H9 (cell line): ENCODE results near the gene OR56B4. TPM values are rescaled to one million over a fixed set of nuclear protein-coding genes. Genes with fewer than 3 reads are reported as not detected.

Experiments
- DNase-seq: peaks from one replicate; pipeline ENCODE4 v3.0.0-alpha.2; 2017
- H2AFZ ChIP-seq: one replicate; pipeline ENCODE4 v1.6.1; 2013; ENCODE audit warnings: mild to moderate bottlenecking, low read length, control low read depth, moderate library complexity
- H2AK5ac ChIP-seq: 2 replicates; pipeline ENCODE4 v1.6.1; 2013; ENCODE audit warnings: low read length, control low read depth, mixed read lengths; ENCODE audit not compliant: insufficient read length
- H2BK120ac ChIP-seq: one replicate; pipeline ENCODE4 v1.6.1; 2013; ENCODE audit warnings: low read depth, mild to moderate bottlenecking, low read length, control low read depth, inconsistent platforms; ENCODE audit not compliant: poor library complexity, severe bottlenecking
- H2BK12ac ChIP-seq: 2 replicates; pipeline ENCODE4 v1.6.1; 2013; ENCODE audit warnings: low read length, control low read depth, mixed read lengths, low read depth; ENCODE audit not compliant: insufficient read length
- H2BK15ac ChIP-seq: 2 replicates; pipeline ENCODE4 v1.6.1; 2013; ENCODE audit warnings: low read depth, low read length, control low read depth
- H2BK20ac ChIP-seq: one replicate; pipeline ENCODE4 v1.6.1; 2013; ENCODE audit warnings: low read depth, mild to moderate bottlenecking, low read length, control low read depth, inconsistent platforms; ENCODE audit not compliant: poor library complexity, severe bottlenecking
- H2BK5ac ChIP-seq: 2 replicates; pipeline ENCODE4 v1.6.1; 2013; ENCODE audit warnings: low read length, control low read depth, mixed read lengths; ENCODE audit not compliant: insufficient read length
- H3K14ac ChIP-seq: 2 replicates; pipeline ENCODE4 v1.6.1; 2013; ENCODE audit warnings: low read length, control low read depth; ENCODE audit not compliant: insufficient read depth
- H3K18ac ChIP-seq: 2 replicates; pipeline ENCODE4 v1.6.1; 2013; ENCODE audit warnings: low read depth, mild to moderate bottlenecking, mixed read lengths, low read length, control low read depth; ENCODE audit not compliant: insufficient read length
- H3K23ac ChIP-seq: 2 replicates; pipeline ENCODE4 v1.6.1; 2013; ENCODE audit warnings: low read length, control low read depth, mixed read lengths, low read depth; ENCODE audit not compliant: insufficient read length
- H3K23me2 ChIP-seq: 2 replicates; pipeline ENCODE4 v1.6.1; 2013; ENCODE audit warnings: low read depth, mild to moderate bottlenecking, mixed read lengths, low read length, control low read depth; ENCODE audit not compliant: insufficient read length, poor library complexity, severe bottlenecking
- H3K27ac ChIP-seq: 2 replicates; pipeline ENCODE4 v1.5.1; 2013; ENCODE audit warnings: low read length, control low read depth, mixed read lengths, low read depth; ENCODE audit not compliant: insufficient read length
- H3K27me3 ChIP-seq: 2 replicates; pipeline ENCODE4 v1.6.1; 2013; ENCODE audit warnings: low read length, control low read depth, inconsistent platforms; ENCODE audit not compliant: insufficient read depth
- H3K4ac ChIP-seq: 2 replicates; pipeline ENCODE4 v1.6.1; 2013; ENCODE audit warnings: low read depth, mild to moderate bottlenecking, control low read depth, inconsistent platforms, low read length, moderate library complexity
- H3K4me1 ChIP-seq: 2 replicates; pipeline ENCODE4 v1.6.1; 2013; ENCODE audit warnings: low read length, control low read depth, inconsistent platforms; ENCODE audit not compliant: insufficient read depth
- H3K4me2 ChIP-seq: 2 replicates; pipeline ENCODE4 v1.6.1; 2013; ENCODE audit warnings: low read length, control low read depth, mixed read lengths; ENCODE audit not compliant: insufficient read length, insufficient read depth
- H3K56ac ChIP-seq: 2 replicates; pipeline ENCODE4 v1.6.1; 2013; ENCODE audit warnings: low read depth, mild to moderate bottlenecking, mixed read lengths, low read length, control low read depth; ENCODE audit not compliant: insufficient read length
- H3K79me1 ChIP-seq: 2 replicates; pipeline ENCODE4 v1.6.1; 2013; ENCODE audit warnings: low read depth, mild to moderate bottlenecking, moderate library complexity, low read length, control low read depth, inconsistent platforms; ENCODE audit not compliant: insufficient read depth, poor library complexity, severe bottlenecking
- H3K79me2 ChIP-seq: 2 replicates; pipeline ENCODE4 v1.6.1; 2013; ENCODE audit warnings: low read length, control low read depth, inconsistent platforms; ENCODE audit not compliant: insufficient read depth
- H3K9ac ChIP-seq: 2 replicates; pipeline ENCODE4 v1.6.1; 2013; ENCODE audit warnings: low read length, control low read depth, mixed read lengths; ENCODE audit not compliant: insufficient read length; ENCODE audit errors: extremely low read depth
- H3K9me3 ChIP-seq: one replicate; pipeline ENCODE4 v1.6.1; 2013; ENCODE audit warnings: low read depth, low read length, inconsistent platforms; ENCODE audit not compliant: control insufficient read depth
- H3T11ph ChIP-seq: one replicate; pipeline ENCODE4 v1.6.1; 2013; ENCODE audit warnings: mild to moderate bottlenecking, low read length, control low read depth, inconsistent platforms
- H4K20me1 ChIP-seq: one replicate; pipeline ENCODE4 v1.6.1; 2013; ENCODE audit not compliant: control insufficient read depth, insufficient read length, insufficient read depth
- H4K5ac ChIP-seq: 2 replicates; pipeline ENCODE4 v1.6.1; 2013; ENCODE audit warnings: low read depth, mild to moderate bottlenecking, mixed read lengths, low read length, control low read depth; ENCODE audit not compliant: insufficient read length
- H4K8ac ChIP-seq: replicated peaks from 2 replicates; pipeline ENCODE4 v1.6.1; 2013; ENCODE audit warnings: low read length, control low read depth, mixed read lengths, low read depth; ENCODE audit not compliant: insufficient read length
- H4K91ac ChIP-seq: 2 replicates; pipeline ENCODE4 v1.6.1; 2013; ENCODE audit warnings: low read depth, mild to moderate bottlenecking, moderate library complexity, mixed read lengths, low read length, control low read depth; ENCODE audit not compliant: insufficient read length
- H3K27ac Mint-ChIP-seq, 3 experiments: 2 replicates in 2 of 3; 3 replicates in 1 of 3; pipeline ENCODE4 v1.8.0; 2020 to 2021; ENCODE audit warnings: mixed read lengths in 3 of 3, mild to moderate bottlenecking in 1 of 3, moderate library complexity in 1 of 3
- H3K27me3 Mint-ChIP-seq: 2 replicates; pipeline ENCODE4 v1.8.0; 2021; ENCODE audit warnings: low read depth, mild to moderate bottlenecking, moderate library complexity, mixed read lengths
- H3K36me3 Mint-ChIP-seq, 3 experiments: 2 replicates in 2 of 3; 3 replicates in 1 of 3; pipeline ENCODE4 v1.8.0; 2020 to 2021; ENCODE audit warnings: low read depth in 3 of 3, mixed read lengths in 3 of 3; ENCODE audit not compliant: insufficient read depth in 1 of 3
- H3K4me1 Mint-ChIP-seq, 2 experiments: 2 replicates each; pipeline ENCODE4 v1.8.0; 2020; ENCODE audit warnings: mixed read lengths in 2 of 2
- H3K4me3 Mint-ChIP-seq, 2 experiments: 2 replicates in 1 of 2; 3 replicates in 1 of 2; pipeline ENCODE4 v1.8.0; 2020 to 2021; ENCODE audit warnings: mild to moderate bottlenecking in 2 of 2, mixed read lengths in 2 of 2, moderate library complexity in 1 of 2
- H3K9me3 Mint-ChIP-seq, 2 experiments: 2 replicates in 1 of 2; 3 replicates in 1 of 2; pipeline ENCODE4 v1.8.0; 2020; ENCODE audit warnings: mild to moderate bottlenecking in 2 of 2, mixed read lengths in 2 of 2, moderate library complexity in 1 of 2
- WGBS: extraction: QIAGEN DNeasy Blood & Tissue Kit; methylation state at CpG from one replicate; pipeline ENCODE4 v1.1.7; 2013; ENCODE audit warnings: missing lambda C conversion rate, low lambda C conversion rate, mixed read lengths; ENCODE audit not compliant: insufficient read length; ENCODE audit errors: extremely low coverage; 5-methylcytosine and 5-hydroxymethylcytosine counted together
- total RNA-seq: library from RNA; stranded (reverse); gene quantifications from 2 replicates; pipeline ENCODE4 v1.2.1, GENCODE V29; 2021
- TF ChIP-seq, protein P1 (sequence below): fragments of 200-600 bp; sonication (generic); conservative IDR thresholded peaks from 3 replicates; pipeline ENCODE4 v1.8.0; 2021; ENCODE audit warnings: antibody characterized with exemption, mild to moderate bottlenecking

OR56B4 gene
- total RNA-seq, 1 experiment from 2014 or later: not detected

DNA sequence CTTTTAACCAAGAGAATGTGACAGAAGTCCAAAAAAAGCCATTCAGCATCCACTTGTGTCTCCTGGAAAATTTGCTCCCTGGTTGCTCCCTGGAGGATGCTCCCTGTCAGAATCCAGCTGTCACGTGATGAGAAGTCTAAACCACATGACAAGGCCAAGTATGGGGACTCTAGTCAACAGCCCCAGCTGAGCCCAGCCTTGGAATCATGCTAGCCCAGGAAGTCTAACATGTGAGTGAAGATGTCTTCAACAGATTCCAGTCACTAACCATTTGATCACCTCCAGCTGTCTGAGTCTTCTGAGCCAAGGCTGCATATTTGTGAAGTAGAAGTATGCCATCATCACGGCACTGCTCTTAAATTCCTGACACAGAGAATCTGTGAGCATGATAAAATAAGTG lies 4.2 kb downstream of the OR56B4 start:
- H2BK5ac ChIP-seq: no peak overlapping the region
- TF ChIP-seq, protein P1, sequence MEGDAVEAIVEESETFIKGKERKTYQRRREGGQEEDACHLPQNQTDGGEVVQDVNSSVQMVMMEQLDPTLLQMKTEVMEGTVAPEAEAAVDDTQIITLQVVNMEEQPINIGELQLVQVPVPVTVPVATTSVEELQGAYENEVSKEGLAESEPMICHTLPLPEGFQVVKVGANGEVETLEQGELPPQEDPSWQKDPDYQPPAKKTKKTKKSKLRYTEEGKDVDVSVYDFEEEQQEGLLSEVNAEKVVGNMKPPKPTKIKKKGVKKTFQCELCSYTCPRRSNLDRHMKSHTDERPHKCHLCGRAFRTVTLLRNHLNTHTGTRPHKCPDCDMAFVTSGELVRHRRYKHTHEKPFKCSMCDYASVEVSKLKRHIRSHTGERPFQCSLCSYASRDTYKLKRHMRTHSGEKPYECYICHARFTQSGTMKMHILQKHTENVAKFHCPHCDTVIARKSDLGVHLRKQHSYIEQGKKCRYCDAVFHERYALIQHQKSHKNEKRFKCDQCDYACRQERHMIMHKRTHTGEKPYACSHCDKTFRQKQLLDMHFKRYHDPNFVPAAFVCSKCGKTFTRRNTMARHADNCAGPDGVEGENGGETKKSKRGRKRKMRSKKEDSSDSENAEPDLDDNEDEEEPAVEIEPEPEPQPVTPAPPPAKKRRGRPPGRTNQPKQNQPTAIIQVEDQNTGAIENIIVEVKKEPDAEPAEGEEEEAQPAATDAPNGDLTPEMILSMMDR: no peak
- no peak overlapping the region for H3K56ac ChIP-seq
- Mint-ChIP-seq H3K27ac (no peak overlapping the region), H3K4me1 (no peaks in the 10 kb centered on the region), H3K9me3 (no peaks in the 10 kb centered on the region), H3K4me3 (no peak overlapping the region), H3K27me3 (no peaks in the 10 kb centered on the region), H3K36me3 (no peaks in the 10 kb centered on the region)
- H3K4me1 ChIP-seq: no peaks in the 10 kb centered on the region
- no peak overlapping the region for H2BK12ac ChIP-seq
- H3K79me2 ChIP-seq: no peaks in the 10 kb centered on the region
- no peak overlapping the region for H2AK5ac ChIP-seq
- no peaks in the 10 kb centered on the region for H3K9me3 ChIP-seq
- no peak overlapping the region for H4K8ac ChIP-seq
- H3K4ac ChIP-seq: no peak overlapping the region
- H2AFZ ChIP-seq: no peak overlapping the region
- no peak overlapping the region for H2BK20ac ChIP-seq
- no peaks in the 10 kb centered on the region for H3K23me2 ChIP-seq
- no peak overlapping the region for H3K4me2 ChIP-seq
- H4K91ac ChIP-seq: no peak overlapping the region
- no peaks in the 10 kb centered on the region for H4K20me1 ChIP-seq
- H3T11ph ChIP-seq: no peak overlapping the region
- no peak overlapping the region for H2BK15ac ChIP-seq
- H3K9ac ChIP-seq: no peak overlapping the region
- H3K79me1 ChIP-seq: no peaks in the 10 kb centered on the region
- DNase-seq: no peak
- no peak overlapping the region for H3K27ac ChIP-seq
- H3K23ac ChIP-seq: no peak overlapping the region
- no CpG with 5 or more reads among the region's 2 CpGs for WGBS
- H4K5ac ChIP-seq: no peak overlapping the region
- H2BK120ac ChIP-seq: no peak overlapping the region
- H3K14ac ChIP-seq: no peak overlapping the region
- H3K27me3 ChIP-seq: no peaks in the 10 kb centered on the region
- no peak overlapping the region for H3K18ac ChIP-seq
